Astrocyte of the spinal cord (primary cell): ENCODE measurements around the gene BTBD8.

Experiments
- DNase-seq: peaks from one replicate; pipeline ENCODE4 v3.0.0; 2011; ENCODE audit warnings: low read depth, low spot score
- H3K4me3 ChIP-seq: 2 replicates; pipeline ENCODE4 v1.5.1; 2011; ENCODE audit warnings: low read depth, mild to moderate bottlenecking, low read length, moderate library complexity
- in situ Hi-C: cut with HindIII; loops from 2 replicates; pipeline ENCODE4 v1.10.0; 2017; ENCODE audit warnings: low sequenced_read_pairs
- TF ChIP-seq, protein P1 (sequence below): IDR thresholded peaks from 2 replicates; pipeline ENCODE4 v1.5.1; 2012; ENCODE audit warnings: low read depth, mild to moderate bottlenecking, low read length, inconsistent platforms

BTBD8 gene

GRCh38 chr1:92194511-92194910 lies 114.4 kb downstream of the BTBD8 start:
- in situ Hi-C loops: no loop called here

GRCh38 chr1:92201973-92202372 lies 121.8 kb downstream of the BTBD8 start:
- in situ Hi-C loops: no loop called here
- DNase-seq: no peak
- TF ChIP-seq, protein P1, sequence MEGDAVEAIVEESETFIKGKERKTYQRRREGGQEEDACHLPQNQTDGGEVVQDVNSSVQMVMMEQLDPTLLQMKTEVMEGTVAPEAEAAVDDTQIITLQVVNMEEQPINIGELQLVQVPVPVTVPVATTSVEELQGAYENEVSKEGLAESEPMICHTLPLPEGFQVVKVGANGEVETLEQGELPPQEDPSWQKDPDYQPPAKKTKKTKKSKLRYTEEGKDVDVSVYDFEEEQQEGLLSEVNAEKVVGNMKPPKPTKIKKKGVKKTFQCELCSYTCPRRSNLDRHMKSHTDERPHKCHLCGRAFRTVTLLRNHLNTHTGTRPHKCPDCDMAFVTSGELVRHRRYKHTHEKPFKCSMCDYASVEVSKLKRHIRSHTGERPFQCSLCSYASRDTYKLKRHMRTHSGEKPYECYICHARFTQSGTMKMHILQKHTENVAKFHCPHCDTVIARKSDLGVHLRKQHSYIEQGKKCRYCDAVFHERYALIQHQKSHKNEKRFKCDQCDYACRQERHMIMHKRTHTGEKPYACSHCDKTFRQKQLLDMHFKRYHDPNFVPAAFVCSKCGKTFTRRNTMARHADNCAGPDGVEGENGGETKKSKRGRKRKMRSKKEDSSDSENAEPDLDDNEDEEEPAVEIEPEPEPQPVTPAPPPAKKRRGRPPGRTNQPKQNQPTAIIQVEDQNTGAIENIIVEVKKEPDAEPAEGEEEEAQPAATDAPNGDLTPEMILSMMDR: no peak
- no peak overlapping the region for H3K4me3 ChIP-seq

More at GRCh38 chr1:92194511-92194910, 114.4 kb downstream of the BTBD8 start:
- H3K4me3 ChIP-seq: no peak overlapping the region
- no peak for DNase-seq
- TF ChIP-seq, protein P1: no peak

DNA sequence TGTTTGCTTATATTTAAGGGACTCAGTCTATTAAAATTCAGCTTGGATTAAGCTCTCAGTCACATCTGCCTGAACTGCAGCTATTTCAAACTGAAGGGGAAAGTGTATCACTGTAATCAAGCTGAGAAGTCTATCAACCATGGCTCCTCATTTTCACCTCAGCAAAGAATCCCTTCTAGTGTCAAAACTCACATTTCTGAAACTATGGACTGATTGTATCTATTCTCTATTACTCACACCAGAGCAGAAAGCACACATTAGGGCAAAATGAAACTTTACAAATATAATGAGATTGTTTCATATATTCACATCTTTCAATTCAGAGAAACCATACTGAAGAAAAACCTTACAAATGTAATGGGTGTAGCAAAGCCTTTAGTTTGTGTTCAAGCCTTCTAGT lies 123.0 kb downstream of the BTBD8 start:
- no peak overlapping the region for H3K4me3 ChIP-seq
- TF ChIP-seq, protein P1: no peak
- in situ Hi-C loops: no loop called here
- no peak for DNase-seq

DNA sequence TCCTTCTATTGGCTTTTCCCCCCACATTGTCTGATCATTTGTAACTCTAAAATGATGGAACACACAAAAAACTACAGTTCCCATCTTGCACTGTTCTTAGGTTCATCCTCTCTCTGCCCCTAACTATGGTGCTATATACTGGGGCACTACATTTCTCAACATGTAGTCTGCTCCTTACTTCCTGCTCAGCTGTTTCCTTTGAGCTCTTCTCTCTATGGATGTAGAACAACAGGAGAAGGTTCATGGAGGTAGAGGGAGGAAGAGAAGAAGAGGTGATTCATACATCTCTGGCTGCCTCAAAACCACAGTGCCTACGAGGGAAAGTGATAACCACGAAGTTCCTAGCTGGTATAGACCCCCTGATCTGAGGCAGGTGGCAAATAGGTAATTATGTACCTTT lies 130.6 kb downstream of the BTBD8 start:
- TF ChIP-seq, protein P1: no peak
- in situ Hi-C loops: no loop called here
- no peak overlapping the region for H3K4me3 ChIP-seq
- peak; percentile 61 for DNase-seq

DNA sequence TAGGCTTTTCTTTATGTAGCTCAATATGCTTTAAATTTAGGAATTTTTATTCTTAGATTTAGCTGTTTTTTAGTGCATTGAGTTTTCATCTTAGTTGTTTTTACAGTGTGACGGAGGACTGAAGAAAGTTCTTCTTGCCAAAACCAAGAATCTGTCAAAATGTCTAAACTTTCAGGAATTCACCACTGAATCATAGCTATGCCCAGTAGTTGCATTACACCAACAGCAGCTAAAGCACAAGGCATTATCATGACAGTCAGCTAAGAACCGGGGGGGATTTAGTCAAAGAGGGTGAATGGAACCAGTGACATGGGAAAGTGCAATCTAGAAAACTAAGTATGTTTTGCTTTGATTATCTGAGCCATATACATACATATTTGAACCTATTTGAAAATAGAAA lies 131.0 kb downstream of the BTBD8 start:
- TF ChIP-seq, protein P1: no peak
- H3K4me3 ChIP-seq: no peak overlapping the region
- peak; percentile 82 for DNase-seq
- in situ Hi-C loops: no loop called here

- H3K4me3 ChIP-seq: no peak within 1 kb of the TSS
- TF ChIP-seq, protein P1: no peak
- no peak for DNase-seq
- in situ Hi-C loops: no loop called here
Observed at GRCh38 chr1:92217721-92218120, 137.6 kb downstream of the BTBD8 start, which contains the start of gene C1orf146. Gene C1orf146 (plus strand): TSS chr1:92217915. CDS start chr1:92231421, 13,506 bp downstream.

- DNase-seq: no peak
- TF ChIP-seq, protein P1: no peak
- in situ Hi-C loops: no loop called here
- no peak overlapping the region for H3K4me3 ChIP-seq
Observed at GRCh38 chr1:92218559-92218958, 138.4 kb downstream of the BTBD8 start.
